NCI-H1417 (cell line): Measurements from ENCODE around the gene GPC4.

Source experiments
- DNase-seq, 3 experiments: peaks; one replicate each; lab custom pipeline; 2025; lab: John Stamatoyannopoulos, UW

Gene GPC4

GRCh38 chrX:133415276-133416105, at the start of gene GPC4:
Gene GPC4, minus strand, starts transcription at chrX:133415489. Its CDS starts 524 bp downstream, at chrX:133414965.
- DNase-seq = peak in 2 of 3 experiments; percentile 41 to 47

- no peak for DNase-seq
Observed at GRCh38 chrX:133461231-133461630, 45.9 kb upstream of the GPC4 start.

DNA sequence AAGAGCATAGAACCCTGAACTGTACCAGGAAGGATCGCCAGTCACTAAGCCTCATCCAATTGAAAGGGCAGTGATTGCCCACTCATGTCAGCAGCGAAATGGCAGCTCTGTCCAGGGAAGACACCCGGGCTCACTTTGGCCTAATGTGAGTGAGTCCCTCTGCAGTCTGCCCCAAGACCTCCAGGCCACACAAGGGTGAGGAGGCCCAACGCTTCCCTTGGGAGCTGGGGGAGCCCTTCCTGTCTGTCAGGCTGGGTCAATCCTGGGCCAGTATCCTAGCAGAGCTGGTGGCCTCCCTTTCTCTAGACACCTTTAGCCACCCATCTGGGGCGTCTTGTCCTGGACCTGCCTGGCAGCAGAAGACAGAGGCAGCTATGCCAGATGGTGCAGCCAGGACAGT, 39.6 kb upstream of the GPC4 start:
- no peak for DNase-seq

DNA sequence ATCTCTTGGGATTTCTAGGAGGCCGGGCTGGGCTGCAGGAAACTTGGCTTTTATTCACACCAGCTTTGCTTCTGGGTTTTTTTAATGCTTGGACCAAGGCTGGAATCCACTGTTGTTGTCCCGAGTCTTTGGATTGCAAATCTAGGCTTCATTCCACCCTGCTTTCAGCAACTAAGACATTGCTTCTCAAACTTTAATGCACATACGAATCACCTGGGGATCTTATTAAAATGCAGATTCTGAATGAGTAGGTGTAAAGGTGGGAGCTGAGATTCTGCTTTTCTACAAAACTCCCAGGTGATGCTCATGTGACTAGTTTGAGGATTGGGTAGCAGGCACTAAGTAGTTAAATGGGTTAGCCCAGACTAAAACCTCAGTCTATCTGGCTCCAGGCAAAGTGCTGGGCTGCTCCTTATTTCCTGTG, 39.2 kb upstream of the GPC4 start:
- DNase-seq = no peak

DNA sequence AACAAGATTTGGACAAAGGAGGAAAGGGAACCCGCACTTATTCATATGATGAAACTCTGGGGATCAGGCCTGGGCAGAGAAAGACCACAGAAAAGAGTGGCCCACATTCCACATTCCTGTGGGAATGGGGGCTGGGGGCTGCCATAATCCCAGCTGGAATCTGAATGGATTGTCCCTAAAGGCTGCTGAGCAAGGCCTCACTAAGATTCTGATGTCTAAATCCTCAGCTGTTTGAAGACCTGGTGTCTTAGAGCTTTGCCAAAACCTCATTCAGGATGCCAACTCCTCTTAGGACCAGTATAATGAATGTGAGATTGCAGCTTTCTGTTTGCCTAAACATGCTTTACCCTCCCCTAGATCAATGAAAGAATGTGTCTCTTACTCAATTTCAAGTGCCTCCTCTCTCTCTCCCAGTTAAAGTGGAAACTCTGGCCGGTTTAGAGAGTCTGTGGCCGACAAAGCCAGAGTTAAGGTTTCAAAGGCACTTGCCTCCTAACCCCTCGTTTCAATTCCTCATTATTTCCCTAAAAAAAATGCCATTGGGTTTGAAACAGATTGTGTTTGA, 33.3 kb upstream of the GPC4 start:
- no peak for DNase-seq

DNA sequence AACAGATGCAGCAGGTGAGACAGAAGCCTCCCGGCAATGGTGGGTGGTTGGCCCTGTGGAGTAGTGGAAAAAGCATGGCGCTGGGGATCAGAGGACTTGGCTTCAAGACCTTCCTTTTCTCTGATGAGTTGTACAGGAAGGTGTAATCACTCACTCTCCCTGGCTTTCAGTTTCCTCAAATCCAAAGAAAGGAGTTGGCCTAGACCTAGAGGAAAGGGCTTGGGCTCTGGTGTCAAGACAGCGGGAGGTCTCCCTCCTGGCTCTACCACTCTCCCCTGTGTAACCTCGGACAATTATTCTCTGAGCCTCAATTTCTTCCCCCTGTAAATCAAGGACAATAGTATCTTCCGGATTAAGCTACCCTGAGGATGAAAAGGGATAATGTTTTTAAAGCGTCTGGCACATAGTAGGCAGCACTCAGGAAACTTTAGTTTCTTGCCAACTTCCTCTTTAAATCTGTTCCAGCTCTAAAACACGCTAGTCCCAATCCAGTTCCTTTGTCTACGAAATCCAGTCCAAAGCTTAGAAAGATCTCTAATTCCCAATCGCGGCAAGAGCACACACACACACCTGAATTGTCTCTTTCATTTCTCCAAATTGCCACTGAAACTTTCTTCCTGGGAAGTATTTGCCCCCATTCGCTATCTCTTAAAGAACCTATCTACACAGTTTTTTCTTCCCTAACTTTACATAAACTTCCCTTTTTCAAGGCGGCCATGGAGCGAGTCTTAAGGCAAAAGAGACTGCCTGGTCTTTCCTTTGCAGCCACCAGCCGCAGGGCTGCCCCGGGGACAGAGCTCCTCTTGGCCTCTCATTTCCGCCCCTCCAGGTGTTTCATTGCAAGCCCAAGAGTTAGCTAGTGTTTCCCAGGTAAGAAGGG, 29.9 kb upstream of the GPC4 start:
- DNase-seq = peak in 2 of 3 experiments; percentile 41 to 60

- no peak for DNase-seq
Observed at GRCh38 chrX:133444196-133444595, 28.9 kb upstream of the GPC4 start.

- no peak for DNase-seq
Observed at GRCh38 chrX:133440797-133441163, 25.5 kb upstream of the GPC4 start.

GRCh38 chrX:133440081-133440796, 24.9 kb upstream of the GPC4 start:
- DNase-seq = no peak

- DNase-seq = no peak
Observed at GRCh38 chrX:133437766-133438165, 22.5 kb upstream of the GPC4 start.

DNA sequence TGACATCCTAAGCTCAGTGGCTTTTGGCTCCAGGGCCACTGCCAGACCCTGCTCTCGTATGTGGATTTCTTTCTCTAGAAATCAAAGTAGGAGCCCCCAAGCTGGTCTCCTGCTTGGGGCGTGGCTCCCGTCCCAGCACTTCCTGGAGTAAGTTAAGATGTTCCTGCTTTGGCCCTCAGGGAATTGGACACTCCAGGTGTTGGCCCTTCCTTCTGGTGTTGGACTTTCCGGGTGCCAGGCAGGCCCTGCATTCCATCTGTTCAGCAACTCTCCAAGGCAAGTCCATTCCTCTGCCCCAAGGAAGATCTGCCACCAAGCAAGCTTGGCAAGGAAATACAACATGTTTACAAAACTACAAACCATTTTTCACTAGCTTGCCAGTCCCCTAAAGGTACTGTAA, 22.1 kb upstream of the GPC4 start:
- DNase-seq = no peak

DNA sequence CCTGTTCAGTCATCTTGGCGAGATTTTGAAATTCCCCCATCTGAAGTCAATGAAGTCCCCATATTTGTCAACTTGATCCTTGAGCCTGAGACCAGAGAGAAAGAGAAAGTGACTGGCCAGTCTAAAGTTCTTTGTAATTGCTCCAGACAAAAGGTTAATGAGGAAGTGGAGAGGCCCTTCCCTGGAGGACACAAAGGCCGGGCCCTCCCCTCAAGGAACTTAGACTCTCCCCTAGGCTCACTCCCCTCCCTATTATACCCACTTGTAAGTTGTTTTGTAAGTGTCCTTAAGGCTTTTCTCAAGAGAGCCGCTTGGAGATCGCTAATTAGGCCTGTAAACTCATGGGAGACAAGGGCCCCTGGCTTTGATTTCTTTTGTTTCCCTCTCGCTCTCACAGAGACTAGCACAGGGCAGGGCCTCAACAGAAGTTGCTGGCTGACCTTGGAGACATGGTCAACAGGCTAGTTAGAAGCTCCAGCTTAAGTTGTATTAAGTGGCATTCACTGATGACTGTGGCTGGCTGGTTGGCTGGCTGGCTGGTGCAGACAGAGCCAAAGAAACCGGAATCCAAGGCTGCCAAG, 20.3 kb upstream of the GPC4 start:
- DNase-seq = no peak

DNA sequence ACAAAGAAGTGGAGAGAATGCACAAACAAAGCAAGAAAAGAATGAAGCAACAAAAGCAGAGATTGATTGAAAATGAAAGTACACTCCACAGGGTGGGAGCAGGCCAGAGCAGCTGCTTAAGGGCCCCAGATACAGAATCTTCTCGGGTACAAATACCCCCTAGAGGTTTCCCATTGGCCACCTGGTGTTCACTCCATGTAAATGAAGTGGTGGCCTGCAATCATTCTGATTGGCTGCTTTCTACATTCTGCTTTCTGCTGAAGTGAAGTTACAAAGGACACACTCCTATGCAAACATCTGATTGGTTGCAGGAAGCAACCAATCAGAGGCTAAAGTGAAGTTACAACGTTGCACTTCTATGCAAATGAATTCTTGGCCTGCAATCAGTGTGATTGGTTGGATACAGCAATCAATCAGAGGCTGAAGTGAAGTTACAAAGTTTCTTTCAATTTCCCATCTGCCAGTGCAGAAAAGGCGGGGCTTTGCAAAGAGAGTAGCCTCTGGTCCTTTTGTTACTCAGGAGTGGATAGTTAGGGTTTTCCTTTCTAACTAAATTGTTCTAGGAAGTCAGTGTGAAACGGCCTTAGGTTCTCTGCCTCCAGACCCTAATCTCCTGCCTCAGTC, 19.0 kb upstream of the GPC4 start:
- DNase-seq = no peak

DNA sequence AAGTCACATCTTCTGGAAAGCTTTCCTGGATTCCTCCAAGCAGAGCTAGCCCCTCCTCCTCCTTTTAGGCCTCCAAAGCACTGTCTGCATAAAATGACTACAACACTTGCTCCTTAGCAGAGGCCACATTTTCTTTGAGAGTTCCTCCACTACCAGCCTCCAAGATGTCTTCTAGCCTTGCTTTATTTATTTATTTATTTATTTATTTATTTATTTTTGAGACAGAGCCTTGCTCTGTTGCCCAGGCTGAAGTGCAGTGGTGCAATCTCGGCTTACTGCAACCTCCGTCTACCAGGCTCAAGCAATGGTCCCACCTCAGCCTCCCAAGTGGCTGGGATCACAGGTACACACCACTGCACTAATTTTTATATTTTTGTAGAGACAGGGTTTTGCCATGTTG, 4.6 kb upstream of the GPC4 start:
- no peak for DNase-seq

- no peak for DNase-seq
Observed at GRCh38 chrX:133418588-133418987, 3.3 kb upstream of the GPC4 start.

DNA sequence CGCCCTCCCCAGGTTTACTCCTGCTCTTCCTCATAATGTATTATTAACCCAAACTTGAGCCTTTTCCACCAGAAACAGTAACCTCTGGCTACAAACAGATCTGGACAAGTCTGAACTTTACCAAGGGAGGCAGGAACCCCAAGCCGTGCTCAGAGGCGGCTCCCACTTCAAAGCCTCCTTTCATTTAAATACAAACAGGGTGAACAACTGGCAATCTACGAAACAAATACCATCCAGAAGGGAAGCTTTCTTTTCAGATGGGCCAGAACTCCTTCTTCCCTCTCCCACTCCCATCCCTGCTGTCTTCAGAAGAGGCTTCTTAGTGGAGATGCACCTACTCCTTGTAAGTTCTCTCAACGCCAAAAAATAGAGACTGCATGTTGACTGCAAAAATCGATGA, 2.1 kb upstream of the GPC4 start:
- DNase-seq = no peak

DNA sequence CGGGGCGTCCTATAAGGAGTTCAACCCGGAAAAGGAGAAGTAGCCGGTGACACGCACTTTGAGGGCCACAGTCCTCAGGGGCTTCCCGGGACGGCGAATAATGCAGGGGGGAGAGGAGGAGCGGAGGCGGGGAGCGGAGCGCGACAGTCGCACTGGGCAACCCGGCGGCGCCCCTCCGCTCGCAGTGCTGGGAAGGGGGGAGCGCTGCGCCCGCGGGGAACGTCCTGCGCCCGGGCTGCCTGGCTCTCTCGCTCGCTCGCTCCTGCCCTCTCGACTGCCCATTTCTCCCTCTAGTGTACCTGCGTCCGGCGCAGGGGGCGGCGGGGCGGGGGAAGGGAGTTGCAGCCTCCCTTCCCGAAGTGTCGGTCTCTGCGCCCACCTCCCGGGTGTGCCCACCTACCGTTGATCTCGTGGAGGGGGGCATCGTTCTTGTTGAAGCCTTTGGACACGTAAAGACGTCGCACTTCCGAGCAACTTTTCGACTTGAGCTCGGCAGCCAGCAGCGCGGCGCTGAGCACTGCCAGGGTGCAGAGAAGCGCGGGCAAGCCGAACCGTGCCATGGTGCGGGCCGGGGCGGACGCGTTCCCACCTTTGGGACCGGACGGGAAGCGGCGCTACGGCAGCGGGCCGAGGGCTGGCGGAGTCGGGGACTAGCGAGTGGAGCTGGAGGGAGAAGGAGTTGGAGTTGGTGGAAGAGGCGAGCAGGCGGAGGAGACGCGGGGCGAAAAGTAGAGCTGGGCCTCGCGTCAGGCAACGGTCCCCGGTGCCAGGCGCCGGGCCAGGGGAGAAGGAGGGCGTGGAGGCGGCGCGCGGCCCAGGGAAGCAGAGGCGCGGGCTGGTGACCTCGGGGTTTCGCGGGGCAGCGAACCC, 648 bp downstream of the GPC4 start:
- DNase-seq = peak in 2 of 3 experiments; percentile 23 to 45

DNA sequence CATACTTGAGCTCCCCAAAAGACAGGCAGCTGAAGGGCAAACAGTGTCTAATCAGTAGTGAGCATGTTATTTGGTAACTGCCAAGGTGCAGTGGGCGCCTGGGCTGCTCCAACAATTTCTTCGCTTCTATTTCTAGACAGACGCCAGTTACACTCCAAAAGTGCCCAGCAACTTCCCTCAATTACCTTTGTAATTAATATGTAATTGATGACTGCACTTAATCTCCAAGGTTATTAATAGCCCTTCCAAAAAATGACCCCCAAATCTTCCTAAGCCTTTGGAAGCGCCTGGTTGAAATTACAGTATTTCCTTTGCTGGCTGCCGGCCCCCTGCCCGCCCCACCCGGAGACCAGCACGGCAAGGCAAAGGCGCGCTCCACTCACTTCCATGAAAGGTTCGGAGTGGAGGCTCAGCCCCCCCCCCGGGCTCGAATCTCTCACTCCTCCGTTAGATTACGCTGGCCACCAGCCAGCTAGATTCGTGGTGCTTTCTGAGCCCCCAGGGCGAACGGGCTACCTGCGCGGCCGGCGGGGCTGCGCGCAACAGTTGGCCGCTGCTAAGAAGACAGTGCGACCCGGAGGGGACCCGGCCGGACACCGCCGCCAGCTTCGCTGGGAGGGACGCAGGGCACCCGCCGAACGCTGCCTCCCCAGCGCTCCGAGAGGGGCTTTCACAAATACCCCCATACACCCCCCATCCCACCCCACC, 1.9 kb downstream of the GPC4 start:
- peak in 2 of 3 experiments; percentile 12 to 29 for DNase-seq

DNA sequence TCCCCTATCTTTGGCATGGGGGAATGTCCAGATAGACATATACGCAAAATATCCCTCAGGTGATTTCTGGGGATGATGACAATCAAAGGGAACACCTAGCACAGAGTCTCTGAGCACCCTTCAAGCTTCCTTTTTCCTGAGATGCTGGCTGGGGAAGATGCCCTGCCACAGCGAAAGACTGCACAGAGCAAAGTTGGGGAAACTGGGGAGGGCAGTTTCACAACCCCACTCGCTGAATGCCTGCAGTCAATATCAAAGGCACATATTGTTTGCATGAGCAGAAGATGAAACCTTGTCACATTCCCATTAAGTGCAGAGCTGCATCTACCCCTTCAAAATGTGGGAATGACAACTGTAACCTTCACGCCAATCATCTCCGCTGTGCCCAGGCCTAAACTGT, 2.6 kb downstream of the GPC4 start:
- no peak for DNase-seq

DNA sequence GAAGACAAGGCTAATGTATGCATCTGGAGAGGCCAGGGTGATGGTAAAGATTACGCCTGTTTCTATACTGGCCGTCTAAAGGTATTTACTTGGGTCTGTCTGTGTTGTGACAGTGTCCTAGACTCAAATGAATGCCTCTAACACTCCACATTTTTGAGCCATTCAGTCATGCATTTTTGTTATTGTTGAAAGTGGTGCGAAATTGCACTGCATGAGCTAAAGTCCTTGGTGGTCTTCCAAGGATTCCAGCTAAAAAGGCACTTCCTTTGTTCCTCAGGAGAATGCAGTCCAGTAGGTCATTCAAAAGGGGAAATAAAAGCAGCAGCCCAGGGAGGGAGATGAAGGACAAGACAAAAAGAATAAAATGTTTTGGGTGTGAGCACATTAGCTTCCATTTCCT, 3.0 kb downstream of the GPC4 start:
- no peak for DNase-seq
